Neural progenitor cell (in vitro differentiated cells): ENCODE results near the gene DAP3. TPM values are rescaled to one million over a fixed set of nuclear protein-coding genes. Genes with fewer than 3 reads are reported as not detected.
"Not testable (repeated sequence)": the region's sequence is repeated elsewhere in the genome, so short reads cannot be mapped to it uniquely, and the experiment has no call there.

Source experiments
- DNase-seq: peaks from one replicate; pipeline ENCODE4 v3.0.0-alpha.2; 2016; ENCODE audit warnings: low spot score
- H2AFZ ChIP-seq: fragments of 200-600 bp; sonication (generic); replicated peaks from 2 replicates; pipeline ENCODE4 v1.6.1; 2016; ENCODE audit warnings: antibody characterized with exemption
- H3F3A ChIP-seq: fragments of 200-600 bp; sonication (generic); 2 replicates; pipeline ENCODE4 v1.6.1; 2016; ENCODE audit warnings: antibody characterized with exemption, low read depth
- H3K27ac ChIP-seq: fragments of 200-600 bp; sonication (generic); 2 replicates; pipeline ENCODE4 v1.5.1; 2016; ENCODE audit warnings: mild to moderate bottlenecking
- H3K27me3 ChIP-seq: fragments of 200-600 bp; sonication (generic); 2 replicates; pipeline ENCODE4 v1.6.1; 2016; ENCODE audit warnings: mild to moderate bottlenecking, moderate library complexity
- H3K36me3 ChIP-seq: fragments of 200-600 bp; sonication (generic); 2 replicates; pipeline ENCODE4 v1.5.1; 2016
- H3K4me1 ChIP-seq: fragments of 200-600 bp; sonication (generic); 2 replicates; pipeline ENCODE4 v1.6.1; 2016; ENCODE audit warnings: mixed run types
- H3K4me2 ChIP-seq: fragments of 200-600 bp; sonication (generic); 2 replicates; pipeline ENCODE4 v1.6.1; 2016
- H3K4me3 ChIP-seq: fragments of 200-600 bp; sonication (generic); 2 replicates; pipeline ENCODE4 v1.5.1; 2016
- H3K79me2 ChIP-seq: fragments of 200-600 bp; sonication (generic); 2 replicates; pipeline ENCODE4 v1.6.1; 2016; ENCODE audit warnings: low read depth
- H3K9ac ChIP-seq: fragments of 200-600 bp; sonication (generic); 2 replicates; pipeline ENCODE4 v1.6.1; 2016
- H3K9me3 ChIP-seq: fragments of 200-600 bp; sonication (generic); 2 replicates; pipeline ENCODE4 v1.5.1; 2016; ENCODE audit warnings: low read depth
- H4K20me1 ChIP-seq: fragments of 200-600 bp; sonication (generic); 2 replicates; pipeline ENCODE4 v1.6.1; 2016; ENCODE audit warnings: low read depth
- H3K27ac Mint-ChIP-seq: 3 replicates; pipeline ENCODE4 v1.8.0; 2021; ENCODE audit warnings: mixed read lengths
- H3K27me3 Mint-ChIP-seq: 2 replicates; pipeline ENCODE4 v1.8.0; 2022; ENCODE audit warnings: low read depth, mild to moderate bottlenecking, inconsistent platforms, moderate library complexity, mixed read lengths; ENCODE audit not compliant: insufficient read depth
- H3K36me3 Mint-ChIP-seq: 3 replicates; pipeline ENCODE4 v1.8.0; 2021; ENCODE audit warnings: mixed read lengths
- H3K4me1 Mint-ChIP-seq: 3 replicates; pipeline ENCODE4 v1.8.0; 2021; ENCODE audit warnings: mixed read lengths
- H3K4me3 Mint-ChIP-seq: 3 replicates; pipeline ENCODE4 v1.8.0; 2021; ENCODE audit warnings: mild to moderate bottlenecking, moderate library complexity, mixed read lengths
- H3K9me3 Mint-ChIP-seq: 3 replicates; pipeline ENCODE4 v1.8.0; 2020; ENCODE audit warnings: mixed read lengths
- EZH2 ChIP-seq: fragments of 200-600 bp; sonication (generic); IDR thresholded peaks from 2 replicates; pipeline ENCODE4 v1.6.1; 2017; ENCODE audit warnings: antibody characterized with exemption, mild to moderate bottlenecking, moderate library complexity
- EZH2phosphoT487 ChIP-seq: fragments of 200-600 bp; sonication (generic); IDR thresholded peaks from 2 replicates; pipeline ENCODE4 v1.6.1; 2017; ENCODE audit warnings: antibody characterized with exemption
- total RNA-seq: library from RNA; depleted of rRNA; stranded (reverse); fragments of >200 nt; gene quantifications from 2 replicates; pipeline ENCODE4 v1.2.3, GENCODE V29; 2015; ENCODE audit warnings: low replicate concordance
- TF ChIP-seq, protein P1 (sequence below): fragments of 200-600 bp; sonication (generic); IDR thresholded peaks from 2 replicates; pipeline ENCODE4 v1.5.1; 2017; ENCODE audit warnings: antibody characterized with exemption, mild to moderate bottlenecking

Gene DAP3
- total RNA-seq, 1 donor from 2014 or later, result 70.9 TPM

- H3K9ac ChIP-seq, result no peak overlapping the region
- H3F3A ChIP-seq, result no peaks in the 10 kb centered on the region
- no peak overlapping the region for H3K4me3 ChIP-seq
- H3K9me3 ChIP-seq, result peaks cover 6% of the 10 kb centered on the region
- H3K27me3 ChIP-seq, result no peaks in the 10 kb centered on the region
- no peaks in the 10 kb centered on the region for H3K36me3 ChIP-seq
- H2AFZ ChIP-seq, result no peak overlapping the region
- H3K4me3 Mint-ChIP-seq, result no peak overlapping the region
- peaks cover 17% of the 10 kb centered on the region for H3K36me3 Mint-ChIP-seq
- H3K79me2 ChIP-seq, result peaks cover 80% of the 10 kb centered on the region
- no peak overlapping the region for H3K4me2 ChIP-seq
- H3K4me1 Mint-ChIP-seq, result no peaks in the 10 kb centered on the region
- no peak for DNase-seq
- TF ChIP-seq EZH2, result no peak
- TF ChIP-seq EZH2phosphoT487, result no peak
- TF ChIP-seq, protein P1, sequence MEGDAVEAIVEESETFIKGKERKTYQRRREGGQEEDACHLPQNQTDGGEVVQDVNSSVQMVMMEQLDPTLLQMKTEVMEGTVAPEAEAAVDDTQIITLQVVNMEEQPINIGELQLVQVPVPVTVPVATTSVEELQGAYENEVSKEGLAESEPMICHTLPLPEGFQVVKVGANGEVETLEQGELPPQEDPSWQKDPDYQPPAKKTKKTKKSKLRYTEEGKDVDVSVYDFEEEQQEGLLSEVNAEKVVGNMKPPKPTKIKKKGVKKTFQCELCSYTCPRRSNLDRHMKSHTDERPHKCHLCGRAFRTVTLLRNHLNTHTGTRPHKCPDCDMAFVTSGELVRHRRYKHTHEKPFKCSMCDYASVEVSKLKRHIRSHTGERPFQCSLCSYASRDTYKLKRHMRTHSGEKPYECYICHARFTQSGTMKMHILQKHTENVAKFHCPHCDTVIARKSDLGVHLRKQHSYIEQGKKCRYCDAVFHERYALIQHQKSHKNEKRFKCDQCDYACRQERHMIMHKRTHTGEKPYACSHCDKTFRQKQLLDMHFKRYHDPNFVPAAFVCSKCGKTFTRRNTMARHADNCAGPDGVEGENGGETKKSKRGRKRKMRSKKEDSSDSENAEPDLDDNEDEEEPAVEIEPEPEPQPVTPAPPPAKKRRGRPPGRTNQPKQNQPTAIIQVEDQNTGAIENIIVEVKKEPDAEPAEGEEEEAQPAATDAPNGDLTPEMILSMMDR, result no peak
- H4K20me1 ChIP-seq, result no peaks in the 10 kb centered on the region
- H3K27ac ChIP-seq, result no peak overlapping the region
- H3K9me3 Mint-ChIP-seq, result peaks cover 19% of the 10 kb centered on the region
- H3K4me1 ChIP-seq, result no peaks in the 10 kb centered on the region
- peaks cover 8% of the 10 kb centered on the region for H3K27me3 Mint-ChIP-seq
- H3K27ac Mint-ChIP-seq, result no peak overlapping the region
Observed at GRCh38 chr1:155703216-155703615, 14.3 kb downstream of the DAP3 start.

DNA sequence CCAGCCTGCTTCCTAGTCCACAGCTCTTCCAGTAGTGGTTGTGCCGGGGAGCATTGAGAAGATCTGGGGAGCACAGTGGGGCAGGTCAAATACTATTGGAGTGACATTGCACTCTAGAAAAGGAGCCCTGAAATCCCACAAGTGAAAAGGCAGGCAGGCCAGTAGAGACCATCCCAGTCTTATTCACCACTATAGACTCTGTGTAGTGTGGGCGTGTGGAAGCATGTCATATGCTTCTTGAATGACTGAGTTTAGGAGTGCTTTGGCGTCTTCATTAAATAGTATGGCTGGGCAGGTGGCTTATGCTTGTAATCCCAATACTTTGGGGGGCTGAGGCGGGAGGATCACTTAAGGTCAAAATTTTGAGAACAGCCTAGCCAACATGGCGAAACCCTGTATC, 15.5 kb downstream of the DAP3 start:
- H3K4me3 Mint-ChIP-seq, H4K20me1 ChIP-seq, H3F3A ChIP-seq, H3K27ac Mint-ChIP-seq, H3K36me3 ChIP-seq, H3K27me3 ChIP-seq, H3K27me3 Mint-ChIP-seq, H3K9me3 ChIP-seq, H2AFZ ChIP-seq, H3K4me1 ChIP-seq, H3K9ac ChIP-seq, DNase-seq, H3K4me1 Mint-ChIP-seq, H3K4me3 ChIP-seq, H3K27ac ChIP-seq, H3K4me2 ChIP-seq: not testable (repeated sequence)
- peaks cover 79% of the 10 kb centered on the region for H3K79me2 ChIP-seq
- H3K9me3 Mint-ChIP-seq, result peaks cover 21% of the 10 kb centered on the region
- H3K36me3 Mint-ChIP-seq, result peaks cover 16% of the 10 kb centered on the region

- Mint-ChIP-seq H3K27ac (no peak overlapping the region), H3K36me3 (peaks cover 13% of the 10 kb centered on the region), H3K27me3 (peaks cover 5% of the 10 kb centered on the region), H3K4me3 (no peak overlapping the region), H3K4me1 (no peaks in the 10 kb centered on the region), H3K9me3 (peaks cover 14% of the 10 kb centered on the region)
- peaks cover 3% of the 10 kb centered on the region for H3K36me3 ChIP-seq
- H3K27ac ChIP-seq, result no peak overlapping the region
- TF ChIP-seq, protein P1, result no peak
- TF ChIP-seq EZH2 (no peak), EZH2phosphoT487 (no peak)
- no peaks in the 10 kb centered on the region for H3K27me3 ChIP-seq
- H3K9me3 ChIP-seq, result no peaks in the 10 kb centered on the region
- H3K4me2 ChIP-seq, result no peak overlapping the region
- H2AFZ ChIP-seq, result no peak overlapping the region
- H3F3A ChIP-seq, result no peaks in the 10 kb centered on the region
- H3K79me2 ChIP-seq, result peaks cover 70% of the 10 kb centered on the region
- no peak overlapping the region for H3K9ac ChIP-seq
- H4K20me1 ChIP-seq, result no peaks in the 10 kb centered on the region
- H3K4me1 ChIP-seq, result no peaks in the 10 kb centered on the region
- no peak overlapping the region for H3K4me3 ChIP-seq
- no peak for DNase-seq
Observed at GRCh38 chr1:155706139-155706538, 17.2 kb downstream of the DAP3 start.

GRCh38 chr1:155709391-155709790, 20.5 kb downstream of the DAP3 start:
- no peak overlapping the region for H3K9ac ChIP-seq
- H3K4me1 ChIP-seq, result no peaks in the 10 kb centered on the region
- H4K20me1 ChIP-seq, result no peaks in the 10 kb centered on the region
- H3K4me2 ChIP-seq, result no peak overlapping the region
- H3K36me3 ChIP-seq, result peaks cover 3% of the 10 kb centered on the region
- Mint-ChIP-seq H3K27me3 (no peaks in the 10 kb centered on the region), H3K36me3 (peaks cover 13% of the 10 kb centered on the region), H3K4me3 (no peak overlapping the region), H3K9me3 (peaks cover 11% of the 10 kb centered on the region), H3K4me1 (no peaks in the 10 kb centered on the region), H3K27ac (no peak overlapping the region)
- no peak for TF ChIP-seq EZH2phosphoT487
- no peak for TF ChIP-seq EZH2
- TF ChIP-seq, protein P1, result no peak
- H3F3A ChIP-seq, result no peaks in the 10 kb centered on the region
- H3K4me3 ChIP-seq, result no peak overlapping the region
- DNase-seq, result no peak
- H3K9me3 ChIP-seq, result no peaks in the 10 kb centered on the region
- H3K27me3 ChIP-seq, result no peaks in the 10 kb centered on the region
- no peak overlapping the region for H3K27ac ChIP-seq
- peaks cover 46% of the 10 kb centered on the region for H3K79me2 ChIP-seq
- H2AFZ ChIP-seq, result no peak overlapping the region

- H3K79me2 ChIP-seq, result peaks cover 25% of the 10 kb centered on the region
- not testable (repeated sequence) for H3K4me2 ChIP-seq, H3K4me3 ChIP-seq, H3K9me3 ChIP-seq, H2AFZ ChIP-seq, H3K27me3 Mint-ChIP-seq, H3K27ac Mint-ChIP-seq, DNase-seq, H4K20me1 ChIP-seq, H3K27ac ChIP-seq, H3F3A ChIP-seq, H3K36me3 ChIP-seq, H3K4me1 ChIP-seq, H3K9ac ChIP-seq, H3K4me3 Mint-ChIP-seq, H3K27me3 ChIP-seq, H3K4me1 Mint-ChIP-seq
- Mint-ChIP-seq H3K36me3 (peaks cover 13% of the 10 kb centered on the region), H3K9me3 (peaks cover 11% of the 10 kb centered on the region)
Observed at GRCh38 chr1:155711457-155711856, 22.6 kb downstream of the DAP3 start.
